ENCODE data around the gene IGSF21. TPM values are rescaled to one million over a fixed set of nuclear protein-coding genes. Genes with fewer than 3 reads are reported as not detected.

IGSF21 gene
- total RNA-seq, 2 experiments from 2014 or later, result not detected

GRCh38 chr1:18404460-18404859 lies 296.9 kb downstream of the IGSF21 start:
- Mint-ChIP-seq H3K27ac (no peak overlapping the region), H3K4me1 (ENCODE audit: low read depth) (no peaks in the 10 kb centered on the region), H3K36me3 (ENCODE audit: low read depth) (no peaks in the 10 kb centered on the region), H3K27me3 (peaks cover 10% of the 10 kb centered on the region), H3K9me3 (peaks cover 2% of the 10 kb centered on the region), H3K4me3 (no peak overlapping the region)
- ATAC-seq, result no peak
- ChIA-PET CTCF (no interaction called here), POLR2A (no interaction called here)
- no peak for TF ChIP-seq CTCF (IDR thresholded peaks at IDR 0.05)
- intact Hi-C loops (cut with micrococcal nuclease), result no loop called here
- no peak for DNase-seq

DNA sequence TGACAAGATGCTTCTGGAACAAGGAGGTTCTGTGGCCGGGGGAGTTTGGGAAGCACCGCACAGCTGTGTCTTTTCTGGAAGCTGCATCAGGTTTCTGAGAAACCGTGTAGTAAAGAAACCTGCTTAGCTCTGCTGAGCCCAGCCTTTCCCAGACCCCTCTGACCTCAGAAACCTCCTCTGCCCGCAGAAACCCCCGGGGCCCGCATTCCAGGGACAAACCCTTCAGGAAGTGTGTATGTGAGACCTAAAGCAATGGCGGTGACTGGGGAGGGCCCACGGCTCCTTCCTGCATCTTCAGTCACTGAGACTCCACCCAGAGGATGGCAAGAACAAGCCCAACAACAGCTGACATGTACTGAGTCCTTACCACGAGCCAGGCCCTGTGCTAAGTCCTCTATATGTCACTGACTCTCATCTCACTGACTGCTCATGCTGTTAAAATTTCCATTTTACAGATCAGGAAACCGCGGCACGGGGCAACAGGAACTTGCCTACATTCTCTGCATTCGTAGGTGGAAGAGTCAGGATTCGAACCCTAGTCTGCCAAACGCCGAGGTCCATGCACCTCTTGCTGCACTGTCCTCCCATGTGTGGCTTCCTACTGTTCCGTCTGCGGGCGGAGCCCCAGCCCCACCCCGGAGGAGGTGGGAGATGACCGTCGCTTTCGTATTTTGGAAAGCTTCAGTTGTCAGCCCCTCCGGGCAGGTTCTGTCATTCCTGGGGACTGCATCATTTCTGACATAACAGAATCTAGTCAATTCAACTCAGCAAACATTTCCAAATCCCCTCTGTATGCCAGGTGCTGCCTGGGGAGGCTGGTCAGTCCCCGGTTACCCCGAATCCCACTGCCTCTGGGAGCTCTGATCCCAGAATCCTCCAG lies 299.8 kb downstream of the IGSF21 start:
- Mint-ChIP-seq H3K27me3 (peaks cover 8% of the 10 kb centered on the region), H3K4me1 (ENCODE audit: low read depth) (no peaks in the 10 kb centered on the region), H3K36me3 (ENCODE audit: low read depth) (no peaks in the 10 kb centered on the region), H3K9me3 (peaks cover 8% of the 10 kb centered on the region), H3K4me3 (no peak overlapping the region), H3K27ac (no peak overlapping the region)
- ATAC-seq (no peak), DNase-seq (no peak)
- intact Hi-C loops (cut with micrococcal nuclease), result no loop called here
- ChIA-PET CTCF (interaction anchor here (0.8 kb wide), 1 partner anchor 10 kb away, joined by 3 read pairs; no protein-coding TSS in a partner anchor), POLR2A (no interaction called here)
- no peak for TF ChIP-seq CTCF (IDR thresholded peaks at IDR 0.05)

GRCh38 chr1:18408656-18409370 lies 301.2 kb downstream of the IGSF21 start:
- no peaks in the 10 kb centered on the region for H3K4me1 Mint-ChIP-seq (ENCODE audit: low read depth)
- peaks cover 10% of the 10 kb centered on the region for H3K27me3 Mint-ChIP-seq
- POLR2A ChIA-PET, result no interaction called here
- ATAC-seq (no peak), DNase-seq (no peak)
- no peaks in the 10 kb centered on the region for H3K36me3 Mint-ChIP-seq (ENCODE audit: low read depth)
- H3K4me3 Mint-ChIP-seq, result no peak overlapping the region
- intact Hi-C loops (cut with micrococcal nuclease), result no loop called here
- H3K27ac Mint-ChIP-seq, result no peak overlapping the region
- no peak for TF ChIP-seq CTCF (IDR thresholded peaks at IDR 0.05)
- CTCF ChIA-PET, result no interaction called here
- peaks cover 14% of the 10 kb centered on the region for H3K9me3 Mint-ChIP-seq

DNA sequence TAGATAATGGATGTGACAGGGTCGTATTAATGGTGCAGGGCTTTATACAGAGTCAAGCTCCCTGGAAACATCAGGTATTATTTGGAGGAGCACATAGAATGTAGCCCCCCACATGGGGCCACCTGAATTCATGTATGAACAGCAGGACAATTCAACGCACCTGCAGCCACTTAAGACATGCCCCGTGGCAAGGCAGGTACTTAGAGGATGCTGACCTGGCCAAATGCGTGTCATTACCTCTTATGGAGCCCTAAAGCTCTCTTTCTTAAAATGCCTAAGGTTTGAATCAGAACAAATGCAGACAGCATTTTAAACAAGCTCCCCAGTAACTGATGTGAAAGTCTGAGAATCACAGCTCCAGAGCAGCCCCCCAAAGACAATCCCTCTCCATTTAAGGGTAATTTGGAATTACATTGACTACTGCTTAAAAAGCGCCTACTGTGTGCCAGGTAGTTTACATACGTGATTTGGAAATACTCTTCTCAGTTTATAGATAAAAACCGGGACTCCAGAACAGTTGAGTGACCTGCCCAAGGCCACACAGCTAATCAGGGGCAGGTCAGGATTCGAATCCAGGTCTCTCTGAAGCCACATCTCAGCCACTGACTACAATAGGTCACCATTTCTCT lies 302.1 kb downstream of the IGSF21 start:
- H3K4me1 Mint-ChIP-seq (ENCODE audit: low read depth), result no peaks in the 10 kb centered on the region
- ChIA-PET CTCF (no interaction called here), POLR2A (no interaction called here)
- peaks cover 14% of the 10 kb centered on the region for H3K9me3 Mint-ChIP-seq
- DNase-seq, result no peak
- H3K4me3 Mint-ChIP-seq, result no peak overlapping the region
- no peaks in the 10 kb centered on the region for H3K36me3 Mint-ChIP-seq (ENCODE audit: low read depth)
- intact Hi-C loops (cut with micrococcal nuclease), result no loop called here
- peaks cover 15% of the 10 kb centered on the region for H3K27me3 Mint-ChIP-seq
- ATAC-seq, result no peak
- TF ChIP-seq CTCF (IDR thresholded peaks at IDR 0.05), result no peak
- H3K27ac Mint-ChIP-seq, result no peak overlapping the region

DNA sequence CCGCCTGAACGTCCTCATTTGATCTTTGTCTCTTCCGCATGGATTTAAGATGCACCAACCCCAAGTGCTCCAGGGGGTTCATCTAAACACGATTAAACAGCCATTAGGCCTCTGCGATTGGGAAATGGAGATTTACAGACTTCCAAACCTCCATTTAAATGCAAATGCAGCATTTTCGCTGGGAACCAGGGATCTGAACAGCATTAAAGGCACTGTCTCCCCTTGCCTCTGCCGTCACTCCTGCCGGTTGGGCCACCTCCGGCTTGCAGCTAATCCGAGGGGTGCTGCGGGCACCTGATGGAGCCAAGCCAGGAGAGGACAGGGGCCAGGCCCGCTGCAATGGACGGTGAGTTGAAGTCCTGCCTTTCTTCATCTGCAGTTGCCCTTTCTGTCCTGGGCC lies 302.8 kb downstream of the IGSF21 start:
- Mint-ChIP-seq H3K9me3 (peaks cover 12% of the 10 kb centered on the region), H3K27me3 (peaks cover 16% of the 10 kb centered on the region), H3K4me1 (ENCODE audit: low read depth) (no peaks in the 10 kb centered on the region), H3K27ac (no peak overlapping the region), H3K36me3 (ENCODE audit: low read depth) (no peaks in the 10 kb centered on the region), H3K4me3 (no peak overlapping the region)
- DNase-seq, result no peak
- ChIA-PET CTCF (no interaction called here), POLR2A (no interaction called here)
- intact Hi-C loops (cut with micrococcal nuclease), result no loop called here
- TF ChIP-seq CTCF (IDR thresholded peaks at IDR 0.05), result no peak
- ATAC-seq, result no peak

All from activated CD8-positive, alpha-beta T cell treated with anti-CD3 and anti-CD28 coated beads for 36 hours (primary cell).